Activated CD4-positive, alpha-beta T cell treated with anti-CD3 and anti-CD28 coated beads, Interleukin-2, amount 50 U/mL, for 48 hours (primary cell): ENCODE measurements around the gene MAP1LC3B.

Experiments used
- DNase-seq, 2 experiments: peaks; one replicate each; pipeline ENCODE4 v3.0.0-alpha.2; 2020

MAP1LC3B gene

GRCh38 chr16:87411375-87412271 is 19.5 kb downstream of the MAP1LC3B start:
- no peak for DNase-seq

GRCh38 chr16:87412371-87412995 is 20.3 kb downstream of the MAP1LC3B start:
- DNase-seq, result no peak

GRCh38 chr16:87412996-87413421 is 20.9 kb downstream of the MAP1LC3B start:
- DNase-seq, result no peak

GRCh38 chr16:87414251-87414680 is 22.1 kb downstream of the MAP1LC3B start:
- DNase-seq, result no peak

GRCh38 chr16:87415441-87415840 is 23.3 kb downstream of the MAP1LC3B start:
- no peak for DNase-seq

- DNase-seq, result peak; percentile 43 to 56
Observed at GRCh38 chr16:87416826-87417527, 24.8 kb downstream of the MAP1LC3B start.

GRCh38 chr16:87417528-87417910 is 25.4 kb downstream of the MAP1LC3B start:
- no peak for DNase-seq

- no peak for DNase-seq
Observed at GRCh38 chr16:87418216-87418615, 26.1 kb downstream of the MAP1LC3B start.

- DNase-seq, result no peak
Observed at GRCh38 chr16:87418644-87419043, 26.5 kb downstream of the MAP1LC3B start.

- DNase-seq, result no peak
Observed at GRCh38 chr16:87420026-87421002, 28.2 kb downstream of the MAP1LC3B start.

GRCh38 chr16:87421003-87421912 is 29.1 kb downstream of the MAP1LC3B start:
- no peak for DNase-seq

- no peak for DNase-seq
Observed at GRCh38 chr16:87422106-87422505, 30.0 kb downstream of the MAP1LC3B start.

GRCh38 chr16:87423429-87423828 is 31.3 kb downstream of the MAP1LC3B start:
- DNase-seq, result no peak

- DNase-seq, result no peak
Observed at GRCh38 chr16:87424266-87424665, 32.1 kb downstream of the MAP1LC3B start.

GRCh38 chr16:87425941-87426340 is 33.8 kb downstream of the MAP1LC3B start:
- DNase-seq, result no peak

- DNase-seq, result no peak
Observed at GRCh38 chr16:87426423-87427215, 34.5 kb downstream of the MAP1LC3B start.

GRCh38 chr16:87431926-87432325 is 39.8 kb downstream of the MAP1LC3B start:
- no peak for DNase-seq

- no peak for DNase-seq
Observed at GRCh38 chr16:87432330-87432915, 40.3 kb downstream of the MAP1LC3B start.

GRCh38 chr16:87434146-87434667 is 42.1 kb downstream of the MAP1LC3B start:
- no peak for DNase-seq
